GM18868 (cell line): Measurements from ENCODE around the gene ATP2B1.
"Not testable (repeated sequence)": the region's sequence is repeated elsewhere in the genome, so short reads cannot be mapped to it uniquely, and the experiment has no call there.

Experiments used
- ATAC-seq: cut with Tn5 transposase; IDR thresholded peaks from one replicate; pipeline ENCODE4 v1.9.1; 2021; ENCODE audit warnings: mild to moderate bottlenecking, moderate library complexity; ENCODE audit not compliant: unreplicated experiment

ATP2B1 gene

GRCh38 chr12:89717759-89718523, 9.3 kb upstream of the ATP2B1 start:
- ATAC-seq: no peak

DNA sequence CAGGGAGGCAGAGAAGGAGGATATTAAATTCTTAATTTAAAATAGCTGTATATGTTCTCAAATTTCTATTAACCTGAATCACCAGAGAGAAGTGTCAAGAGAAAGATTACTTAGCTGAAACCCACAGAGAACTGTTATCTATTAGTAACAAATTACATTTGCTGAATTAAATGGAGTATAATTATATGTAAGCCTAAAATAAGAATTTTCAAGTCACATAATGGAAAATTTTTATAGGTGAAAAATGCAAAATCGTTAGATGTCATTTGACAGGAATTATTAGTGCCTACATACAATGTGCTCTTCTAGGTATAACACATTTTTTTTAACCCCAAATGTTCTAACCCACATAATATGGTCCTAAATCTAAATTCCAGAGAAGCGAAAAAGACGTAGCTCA, 4.1 kb upstream of the ATP2B1 start:
- ATAC-seq: no peak

GRCh38 chr12:89710873-89711750, 2.5 kb upstream of the ATP2B1 start:
- ATAC-seq: no peak

- ATAC-seq: no peak
Observed at GRCh38 chr12:89709995-89710872, 1.6 kb upstream of the ATP2B1 start.

GRCh38 chr12:89709157-89709994, 738 bp upstream of the ATP2B1 start:
- peak; percentile 70 for ATAC-seq

GRCh38 chr12:89707703-89708564, 704 bp downstream of the ATP2B1 start:
- no peak for ATAC-seq

DNA sequence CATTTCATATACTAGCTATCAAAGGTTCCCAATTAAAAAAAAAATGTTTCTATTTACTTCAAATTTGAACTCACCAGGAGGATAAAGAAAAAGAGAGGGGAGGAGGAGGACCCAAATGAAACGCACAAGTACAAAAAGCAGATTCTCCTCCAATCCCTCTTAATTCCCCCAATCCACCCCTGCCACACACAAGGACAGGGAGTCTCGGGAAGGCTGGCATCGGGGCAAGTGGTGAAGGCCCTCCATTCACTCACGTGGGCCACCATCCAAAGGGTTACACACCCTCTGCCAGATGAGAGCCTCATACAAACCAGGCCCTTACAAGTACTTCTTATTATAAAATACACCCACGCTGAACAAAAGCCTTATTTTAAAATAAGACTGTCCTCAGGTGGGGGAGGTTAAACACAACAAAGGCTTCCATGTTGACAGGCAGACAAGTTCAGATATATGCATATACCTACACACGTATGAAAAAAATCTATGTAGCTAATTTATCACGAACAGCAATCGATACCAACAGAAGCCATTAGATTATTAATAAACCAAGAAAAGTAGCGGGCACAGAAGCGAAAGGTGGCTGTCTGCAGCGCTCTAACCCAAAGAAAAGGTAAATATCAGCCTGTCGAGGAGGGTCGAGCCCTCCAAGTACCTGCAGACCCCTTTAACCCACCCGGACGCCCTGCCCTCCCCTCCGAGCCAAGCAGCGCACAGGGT, 1.5 kb downstream of the ATP2B1 start:
- ATAC-seq: no peak

GRCh38 chr12:89706551-89706950, 2.1 kb downstream of the ATP2B1 start:
- no peak for ATAC-seq

DNA sequence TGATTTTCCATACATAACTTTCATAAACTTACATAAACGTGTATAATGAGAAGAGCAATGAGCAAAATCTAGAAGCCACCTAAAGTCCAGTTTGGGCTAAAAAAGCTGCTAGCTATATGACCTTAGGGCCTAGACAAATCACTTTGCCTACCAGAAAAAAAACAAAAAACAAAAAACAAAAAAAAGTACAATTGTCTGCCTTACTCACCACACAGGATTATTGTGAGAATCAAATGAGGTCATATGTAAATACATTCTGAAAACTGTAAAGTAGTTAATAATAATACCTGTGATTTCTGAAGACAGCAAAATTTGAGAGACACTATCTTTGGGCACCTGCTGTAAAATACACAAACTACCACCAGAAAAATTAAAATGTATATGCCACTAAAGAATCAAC, 4.2 kb downstream of the ATP2B1 start:
- no peak for ATAC-seq

DNA sequence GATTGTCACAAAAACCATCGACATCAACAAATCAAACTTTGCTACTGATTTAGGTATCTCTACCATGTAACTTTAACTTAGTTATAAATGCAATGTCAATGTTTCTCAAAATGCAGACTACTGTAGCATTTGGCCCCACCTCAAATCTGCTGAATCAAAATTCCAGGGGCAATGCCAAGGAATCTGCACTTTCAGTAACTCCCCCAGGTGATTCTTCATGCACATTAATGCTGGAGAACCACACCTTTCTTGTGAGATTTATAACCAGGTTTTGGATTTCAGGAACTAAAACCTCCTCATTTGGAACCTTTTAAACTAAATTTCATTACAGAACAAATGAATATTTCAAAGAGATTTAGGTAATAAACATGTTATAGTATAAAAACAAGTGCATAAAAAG, 4.9 kb downstream of the ATP2B1 start:
- ATAC-seq: no peak

DNA sequence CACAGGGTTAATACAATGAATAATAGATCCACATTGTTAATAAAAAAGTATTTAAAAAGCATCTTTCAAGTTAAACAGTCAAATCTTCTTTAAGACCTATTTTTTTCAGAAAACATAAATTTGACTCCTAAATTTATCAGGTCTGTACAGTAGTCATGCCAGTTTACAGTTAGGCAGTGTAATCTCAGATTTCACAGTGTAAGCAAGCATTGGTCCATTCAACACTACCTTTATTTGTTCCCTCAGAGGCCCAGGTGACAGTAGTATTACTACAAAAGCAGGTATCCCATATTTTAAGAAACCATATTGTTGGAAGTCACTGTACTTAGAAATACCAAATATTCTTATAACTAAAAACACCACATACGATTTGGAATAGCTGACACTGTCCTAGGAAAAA, 6.1 kb downstream of the ATP2B1 start:
- ATAC-seq: no peak

DNA sequence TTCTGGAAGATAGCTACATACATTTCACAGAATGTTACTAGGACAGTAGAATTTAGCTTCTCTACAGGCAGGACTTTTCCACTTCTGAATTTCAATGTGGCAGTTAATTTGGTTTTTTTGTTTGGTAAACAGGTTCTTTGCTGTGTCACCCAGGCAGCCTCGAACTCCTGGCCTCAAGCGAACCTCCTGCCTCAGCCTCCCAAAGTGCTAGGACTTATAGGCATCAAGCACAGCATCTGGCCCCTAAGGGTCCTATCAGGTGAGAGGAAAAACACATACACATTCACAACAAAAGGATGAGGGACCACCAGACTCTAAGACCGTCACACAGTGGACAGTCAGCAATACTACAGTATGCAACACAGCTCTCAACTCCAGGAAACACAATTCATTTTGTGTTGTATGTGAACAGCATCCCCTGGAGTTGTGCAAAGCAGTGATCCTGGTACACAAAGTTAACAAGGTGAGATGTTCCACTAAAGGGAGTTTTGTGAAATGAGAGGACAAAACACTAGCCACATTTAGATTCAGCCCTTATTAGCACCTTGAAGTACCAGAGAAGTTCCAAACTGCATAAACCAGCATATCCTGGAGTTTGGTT, 6.9 kb downstream of the ATP2B1 start:
- no peak for ATAC-seq

DNA sequence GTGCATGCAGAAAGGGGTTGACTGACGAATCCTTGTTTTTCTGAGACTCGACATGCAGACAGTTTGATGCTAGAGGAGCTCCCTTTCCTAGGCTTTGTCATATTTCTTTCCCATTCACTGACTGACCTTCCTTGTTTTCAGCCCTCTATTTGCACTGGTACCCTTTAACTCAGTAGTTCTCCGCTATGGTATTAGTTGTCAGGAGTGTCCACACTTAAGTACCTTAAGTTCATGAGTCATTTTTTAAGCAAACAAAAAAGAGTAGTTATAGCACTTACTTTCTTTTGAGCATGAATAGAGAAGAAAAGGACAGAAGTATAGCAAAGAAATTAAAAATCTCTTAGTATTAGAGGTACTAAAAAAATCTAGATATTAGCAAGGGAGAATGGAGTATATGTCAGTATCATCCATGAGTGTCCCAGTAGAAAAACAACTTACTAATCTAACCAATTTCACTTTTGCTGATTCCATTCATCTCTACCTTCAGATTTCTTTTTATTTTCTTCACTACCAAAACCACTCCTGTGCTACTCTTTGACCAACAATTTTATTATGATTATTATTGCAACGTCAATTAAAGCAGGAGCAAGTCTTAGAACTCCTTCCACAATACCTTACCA, 8.3 kb downstream of the ATP2B1 start:
- ATAC-seq: no peak

GRCh38 chr12:89698607-89699006, 10.0 kb downstream of the ATP2B1 start:
- ATAC-seq: no peak

GRCh38 chr12:89697728-89698127, 10.9 kb downstream of the ATP2B1 start:
- ATAC-seq: not testable (repeated sequence)

GRCh38 chr12:89697296-89697695, 11.3 kb downstream of the ATP2B1 start:
- no peak for ATAC-seq

DNA sequence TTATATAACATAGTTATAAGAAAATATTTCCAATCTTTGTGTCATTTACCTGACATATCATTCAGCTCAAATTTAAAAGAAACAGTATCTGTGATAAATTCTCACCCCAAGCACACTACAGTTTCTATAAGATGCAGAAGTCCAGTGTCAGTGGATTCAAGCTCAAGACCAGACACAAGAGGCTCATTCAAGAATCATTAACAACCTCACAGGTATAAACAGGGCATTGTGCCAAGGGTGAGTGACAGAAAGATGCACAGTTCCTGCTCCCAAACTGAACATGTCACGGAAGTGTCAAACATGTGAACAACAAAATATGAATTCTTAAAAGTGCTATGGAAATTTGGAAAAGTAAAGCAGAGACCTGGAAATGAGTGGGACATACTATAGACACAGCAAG, 12.8 kb downstream of the ATP2B1 start:
- ATAC-seq: no peak

DNA sequence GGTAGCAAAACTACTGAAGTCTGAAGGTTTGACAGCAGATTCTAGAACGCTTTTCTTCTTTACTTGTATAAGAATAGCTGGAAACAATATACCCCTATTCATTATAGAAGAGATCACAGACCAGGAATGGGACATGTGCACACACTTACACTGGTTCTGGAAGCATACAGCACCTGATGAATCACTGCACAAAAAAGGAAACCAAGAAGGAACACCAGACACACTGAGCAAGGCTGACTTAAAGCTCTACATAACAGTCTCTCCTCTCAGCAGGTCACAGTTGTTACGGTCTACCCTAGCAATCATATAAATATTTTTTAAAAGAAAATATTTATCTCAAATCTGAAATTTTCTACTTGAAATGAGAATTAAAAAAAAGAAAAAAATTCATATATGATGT, 13.5 kb downstream of the ATP2B1 start:
- no peak for ATAC-seq
